ENCODE measurements around the gene MARCHF11. TPM values are rescaled to one million over a fixed set of nuclear protein-coding genes. Genes with fewer than 3 reads are reported as not detected.

Gene MARCHF11
- total and polyA plus RNA-seq, 2 donors from 2014 or later = 0.47 TPM; not detected in 1

DNA sequence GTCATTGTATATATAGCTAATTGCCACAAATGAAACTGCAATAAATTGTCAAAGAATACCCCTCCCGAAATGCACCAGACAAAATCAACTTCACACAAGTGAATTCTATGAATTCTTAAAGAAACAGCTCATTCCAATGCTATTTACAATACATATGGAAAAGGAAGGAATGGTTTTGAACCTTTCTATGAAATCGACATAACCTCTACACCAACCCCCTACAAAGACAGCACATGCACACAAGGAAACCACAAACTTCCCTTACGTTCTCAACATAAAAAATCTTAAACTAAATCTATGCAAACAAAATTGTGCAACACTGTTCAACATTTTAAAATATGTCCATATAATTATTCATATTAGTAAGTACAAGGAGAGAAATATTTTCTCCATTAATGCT lies 39.2 kb downstream of the MARCHF11 start:
- no peaks in the 10 kb centered on the region for H3K9me3 ChIP-seq (ENCODE audit: control insufficient read depth in 2 of 3, insufficient read depth in 1 of 3, low read length in 3 of 3)
- intact Hi-C loops (cut with DNase I) = no loop called here
- no peak overlapping the region for H3K27ac ChIP-seq (ENCODE audit: low read depth in 2 of 2, low read length in 2 of 2)
- no peaks in the 10 kb centered on the region for H3K27me3 ChIP-seq (ENCODE audit: control insufficient read depth, insufficient read depth, low read length)
- no peak overlapping the region for H3K9ac ChIP-seq (ENCODE audit: low read length in 3 of 3)
- FAIRE-seq (no peak), DNase-seq (no peak)
- H3K4me3 ChIP-seq (ENCODE audit: low read length in 3 of 3) = no peak overlapping the region
- TF ChIP-seq, protein P1, sequence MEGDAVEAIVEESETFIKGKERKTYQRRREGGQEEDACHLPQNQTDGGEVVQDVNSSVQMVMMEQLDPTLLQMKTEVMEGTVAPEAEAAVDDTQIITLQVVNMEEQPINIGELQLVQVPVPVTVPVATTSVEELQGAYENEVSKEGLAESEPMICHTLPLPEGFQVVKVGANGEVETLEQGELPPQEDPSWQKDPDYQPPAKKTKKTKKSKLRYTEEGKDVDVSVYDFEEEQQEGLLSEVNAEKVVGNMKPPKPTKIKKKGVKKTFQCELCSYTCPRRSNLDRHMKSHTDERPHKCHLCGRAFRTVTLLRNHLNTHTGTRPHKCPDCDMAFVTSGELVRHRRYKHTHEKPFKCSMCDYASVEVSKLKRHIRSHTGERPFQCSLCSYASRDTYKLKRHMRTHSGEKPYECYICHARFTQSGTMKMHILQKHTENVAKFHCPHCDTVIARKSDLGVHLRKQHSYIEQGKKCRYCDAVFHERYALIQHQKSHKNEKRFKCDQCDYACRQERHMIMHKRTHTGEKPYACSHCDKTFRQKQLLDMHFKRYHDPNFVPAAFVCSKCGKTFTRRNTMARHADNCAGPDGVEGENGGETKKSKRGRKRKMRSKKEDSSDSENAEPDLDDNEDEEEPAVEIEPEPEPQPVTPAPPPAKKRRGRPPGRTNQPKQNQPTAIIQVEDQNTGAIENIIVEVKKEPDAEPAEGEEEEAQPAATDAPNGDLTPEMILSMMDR (IDR thresholded peaks at IDR 0.05; ENCODE audit: borderline replicate concordance, extremely low read depth, insufficient read depth) = no peak
- H3K4me1 ChIP-seq (ENCODE audit: control insufficient read depth in 2 of 3, insufficient read depth in 2 of 3, low read depth in 1 of 3, low read length in 3 of 3) = no peaks in the 10 kb centered on the region
- H3K36me3 ChIP-seq (ENCODE audit: control insufficient read depth in 2 of 3, insufficient read depth in 3 of 3, low read length in 3 of 3) = no peaks in the 10 kb centered on the region

GRCh38 chr5:16137177-16137576 lies 42.4 kb downstream of the MARCHF11 start:
- Histone ChIP-seq H3K9ac (ENCODE audit: low read length in 3 of 3) (no peak overlapping the region), H3K27ac (ENCODE audit: low read depth in 2 of 2, low read length in 2 of 2) (no peak overlapping the region), H3K9me3 (ENCODE audit: control insufficient read depth in 2 of 3, insufficient read depth in 1 of 3, low read length in 3 of 3) (no peaks in the 10 kb centered on the region), H3K27me3 (ENCODE audit: control insufficient read depth, insufficient read depth, low read length) (no peaks in the 10 kb centered on the region), H3K4me1 (ENCODE audit: control insufficient read depth in 2 of 3, insufficient read depth in 2 of 3, low read depth in 1 of 3, low read length in 3 of 3) (no peaks in the 10 kb centered on the region), H3K36me3 (ENCODE audit: control insufficient read depth in 2 of 3, insufficient read depth in 3 of 3, low read length in 3 of 3) (no peaks in the 10 kb centered on the region), H3K4me3 (ENCODE audit: low read length in 3 of 3) (no peak overlapping the region)
- DNase-seq (no peak), FAIRE-seq (no peak)
- intact Hi-C loops (cut with DNase I) = no loop called here
- TF ChIP-seq, protein P1 (IDR thresholded peaks at IDR 0.05; ENCODE audit: borderline replicate concordance, extremely low read depth, insufficient read depth) = no peak

GRCh38 chr5:16135506-16135905 lies 44.1 kb downstream of the MARCHF11 start:
- no peak overlapping the region for H3K9ac ChIP-seq (ENCODE audit: low read length in 3 of 3)
- H3K27me3 ChIP-seq (ENCODE audit: control insufficient read depth, insufficient read depth, low read length) = no peaks in the 10 kb centered on the region
- FAIRE-seq = no peak
- H3K9me3 ChIP-seq (ENCODE audit: control insufficient read depth in 2 of 3, insufficient read depth in 1 of 3, low read length in 3 of 3) = no peaks in the 10 kb centered on the region
- intact Hi-C loops (cut with DNase I) = no loop called here
- TF ChIP-seq, protein P1 (IDR thresholded peaks at IDR 0.05; ENCODE audit: borderline replicate concordance, extremely low read depth, insufficient read depth) = no peak
- H3K4me1 ChIP-seq (ENCODE audit: control insufficient read depth in 2 of 3, insufficient read depth in 2 of 3, low read depth in 1 of 3, low read length in 3 of 3) = no peaks in the 10 kb centered on the region
- H3K36me3 ChIP-seq (ENCODE audit: control insufficient read depth in 2 of 3, insufficient read depth in 3 of 3, low read length in 3 of 3) = no peaks in the 10 kb centered on the region
- no peak overlapping the region for H3K27ac ChIP-seq (ENCODE audit: low read depth in 2 of 2, low read length in 2 of 2)
- H3K4me3 ChIP-seq (ENCODE audit: low read length in 3 of 3) = no peak overlapping the region
- DNase-seq = no peak

DNA sequence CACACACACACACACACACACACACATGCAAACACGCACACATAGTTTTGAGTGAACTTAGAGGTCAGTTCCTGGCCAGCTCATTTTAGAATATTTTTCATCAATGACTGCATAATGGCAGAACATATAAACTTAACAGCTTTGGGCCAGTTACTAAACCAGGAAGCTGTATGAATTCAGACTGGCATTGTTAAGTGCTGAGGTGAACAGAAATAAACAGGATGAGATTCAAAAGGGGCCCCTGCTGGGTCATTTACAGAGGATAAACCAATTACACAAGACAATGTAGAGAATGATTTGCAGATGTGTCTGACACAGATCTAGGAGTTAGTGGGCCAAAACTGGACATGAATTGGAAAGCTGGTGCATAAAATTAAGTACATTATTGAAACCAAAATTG lies 44.6 kb downstream of the MARCHF11 start:
- no peak for DNase-seq
- intact Hi-C loops (cut with DNase I) = no loop called here

More for the DNA sequence above, 44.6 kb downstream of the MARCHF11 start:
- Histone ChIP-seq H3K36me3 (ENCODE audit: control insufficient read depth in 2 of 3, insufficient read depth in 3 of 3, low read length in 3 of 3) (no peaks in the 10 kb centered on the region), H3K4me3 (ENCODE audit: low read length in 3 of 3) (no peak overlapping the region), H3K9ac (ENCODE audit: low read length in 3 of 3) (no peak overlapping the region), H3K27ac (ENCODE audit: low read depth in 2 of 2, low read length in 2 of 2) (no peak overlapping the region), H3K9me3 (ENCODE audit: control insufficient read depth in 2 of 3, insufficient read depth in 1 of 3, low read length in 3 of 3) (no peaks in the 10 kb centered on the region), H3K4me1 (ENCODE audit: control insufficient read depth in 2 of 3, insufficient read depth in 2 of 3, low read depth in 1 of 3, low read length in 3 of 3) (no peaks in the 10 kb centered on the region), H3K27me3 (ENCODE audit: control insufficient read depth, insufficient read depth, low read length) (no peaks in the 10 kb centered on the region)
- TF ChIP-seq, protein P1 (IDR thresholded peaks at IDR 0.05; ENCODE audit: borderline replicate concordance, extremely low read depth, insufficient read depth) = no peak
- FAIRE-seq = no peak
